ENCODE measurements around the gene APIP.

GRCh38 chr11:34899633-34900016, 16.6 kb downstream of the APIP start:
- TF ChIP-seq CTCF (IDR thresholded peaks at IDR 0.05; ENCODE audit: low read length), result no peak
- TF ChIP-seq EZH2 (IDR thresholded peaks at IDR 0.05; ENCODE audit: borderline replicate concordance, low read length), result no peak
